Placental pericyte (primary cell): ENCODE measurements around the gene RPE. TPM values are rescaled to one million over a fixed set of nuclear protein-coding genes. Genes with fewer than 3 reads are reported as not detected.

Experiments
- total RNA-seq: library from RNA; depleted of rRNA; stranded (reverse); fragments of >200 nt; gene quantifications from 2 replicates; pipeline ENCODE4 v1.2.3, GENCODE V29; 2012

Gene RPE
- 80.3 and 105 TPM in 2 replicates for total RNA-seq

GRCh38 chr2:210002158-210003157 lies at the start of gene RPE:
Gene RPE, plus strand, starts transcription at chr2:210002638. Its CDS starts 24 bp downstream, at chr2:210002662.

Other genes starting within 250 kb of the RPE start
- gene UNC80, start 230.8 kb upstream of the RPE start, total RNA-seq: not detected in 2 replicates
- gene KANSL1L, start 168.8 kb downstream of the RPE start, total RNA-seq: 19.9 and 22.3 TPM in 2 replicates
- under 0.01 TPM in 1 of 2 replicates, not detected in the other for gene ACADL, start 222.8 kb downstream of the RPE start, total RNA-seq